ENCODE measurements around the gene PCDH15.
"Not testable (repeated sequence)": the region's sequence is repeated elsewhere in the genome, so short reads cannot be mapped to it uniquely, and the experiment has no call there.

PCDH15 gene

GRCh38 chr10:53983431-53983830, 817.6 kb downstream of the PCDH15 start:
- Mint-ChIP-seq H3K4me1 (ENCODE audit: low read depth) (no peaks in the 10 kb centered on the region), H3K4me3 (no peak overlapping the region), H3K27me3 (ENCODE audit: low read depth) (no peaks in the 10 kb centered on the region), H3K36me3 (ENCODE audit: low read depth) (no peaks in the 10 kb centered on the region), H3K27ac (no peak overlapping the region), H3K9me3 (peaks cover 31% of the 10 kb centered on the region)
- no peak for DNase-seq (ENCODE audit: low spot score)

GRCh38 chr10:53980210-53980609, 820.8 kb downstream of the PCDH15 start:
- Mint-ChIP-seq H3K4me3 (no peak overlapping the region), H3K36me3 (ENCODE audit: low read depth) (no peaks in the 10 kb centered on the region), H3K4me1 (ENCODE audit: low read depth) (no peaks in the 10 kb centered on the region), H3K9me3 (peaks cover 44% of the 10 kb centered on the region), H3K27ac (no peak overlapping the region), H3K27me3 (ENCODE audit: low read depth) (no peaks in the 10 kb centered on the region)
- no peak for DNase-seq (ENCODE audit: low spot score)

GRCh38 chr10:53978301-53978700, 822.7 kb downstream of the PCDH15 start:
- Mint-ChIP-seq H3K9me3 (peaks cover 37% of the 10 kb centered on the region), H3K4me1 (ENCODE audit: low read depth) (no peaks in the 10 kb centered on the region)

GRCh38 chr10:53977267-53977666, 823.8 kb downstream of the PCDH15 start:
- no peak overlapping the region for H3K27ac Mint-ChIP-seq
- no peaks in the 10 kb centered on the region for H3K27me3 Mint-ChIP-seq (ENCODE audit: low read depth)
- peaks cover 37% of the 10 kb centered on the region for H3K9me3 Mint-ChIP-seq
- H3K4me3 Mint-ChIP-seq: no peak overlapping the region
- H3K4me1 Mint-ChIP-seq (ENCODE audit: low read depth): no peaks in the 10 kb centered on the region
- no peak for DNase-seq (ENCODE audit: low spot score)
- H3K36me3 Mint-ChIP-seq (ENCODE audit: low read depth): no peaks in the 10 kb centered on the region

More at GRCh38 chr10:53978301-53978700, 822.7 kb downstream of the PCDH15 start:
- no peak overlapping the region for H3K27ac Mint-ChIP-seq
- DNase-seq (ENCODE audit: low spot score): no peak
- no peaks in the 10 kb centered on the region for H3K36me3 Mint-ChIP-seq (ENCODE audit: low read depth)
- no peaks in the 10 kb centered on the region for H3K27me3 Mint-ChIP-seq (ENCODE audit: low read depth)
- H3K4me3 Mint-ChIP-seq: no peak overlapping the region

- no peak overlapping the region for H3K4me3 Mint-ChIP-seq
- no peak for DNase-seq (ENCODE audit: low spot score)
- H3K36me3 Mint-ChIP-seq (ENCODE audit: low read depth): no peaks in the 10 kb centered on the region
- H3K27me3 Mint-ChIP-seq (ENCODE audit: low read depth): no peaks in the 10 kb centered on the region
- H3K27ac Mint-ChIP-seq: no peak overlapping the region
- peaks cover 13% of the 10 kb centered on the region for H3K9me3 Mint-ChIP-seq
- H3K4me1 Mint-ChIP-seq (ENCODE audit: low read depth): no peaks in the 10 kb centered on the region
Observed at GRCh38 chr10:53957401-53957800, 843.6 kb downstream of the PCDH15 start.

GRCh38 chr10:53955091-53955490, 845.9 kb downstream of the PCDH15 start:
- Mint-ChIP-seq H3K4me3 (no peak overlapping the region), H3K4me1 (ENCODE audit: low read depth) (no peaks in the 10 kb centered on the region), H3K27ac (no peak overlapping the region), H3K27me3 (ENCODE audit: low read depth) (no peaks in the 10 kb centered on the region), H3K36me3 (ENCODE audit: low read depth) (no peaks in the 10 kb centered on the region), H3K9me3 (peaks cover 18% of the 10 kb centered on the region)
- no peak for DNase-seq (ENCODE audit: low spot score)

- Mint-ChIP-seq H3K36me3 (ENCODE audit: low read depth) (no peaks in the 10 kb centered on the region), H3K4me1 (ENCODE audit: low read depth) (no peaks in the 10 kb centered on the region), H3K4me3 (no peak overlapping the region), H3K9me3 (peaks cover 18% of the 10 kb centered on the region), H3K27me3 (ENCODE audit: low read depth) (no peaks in the 10 kb centered on the region), H3K27ac (no peak overlapping the region)
- DNase-seq (ENCODE audit: low spot score): no peak
Observed at GRCh38 chr10:53952698-53953630, 848.1 kb downstream of the PCDH15 start.

GRCh38 chr10:53939654-53940053, 861.4 kb downstream of the PCDH15 start:
- Mint-ChIP-seq H3K4me3 (no peak overlapping the region), H3K36me3 (ENCODE audit: low read depth) (no peaks in the 10 kb centered on the region), H3K27me3 (ENCODE audit: low read depth) (no peaks in the 10 kb centered on the region), H3K4me1 (ENCODE audit: low read depth) (no peaks in the 10 kb centered on the region), H3K9me3 (peaks cover 27% of the 10 kb centered on the region), H3K27ac (no peak overlapping the region)
- DNase-seq (ENCODE audit: low spot score): no peak

GRCh38 chr10:53930648-53931047, 870.4 kb downstream of the PCDH15 start:
- Mint-ChIP-seq H3K9me3 (peaks cover 44% of the 10 kb centered on the region), H3K4me1 (ENCODE audit: low read depth) (no peaks in the 10 kb centered on the region), H3K36me3 (ENCODE audit: low read depth) (no peaks in the 10 kb centered on the region), H3K27ac (no peak overlapping the region), H3K4me3 (no peak overlapping the region), H3K27me3 (ENCODE audit: low read depth) (no peaks in the 10 kb centered on the region)
- no peak for DNase-seq (ENCODE audit: low spot score)

GRCh38 chr10:53924051-53924700, 876.9 kb downstream of the PCDH15 start:
- H3K36me3 Mint-ChIP-seq (ENCODE audit: low read depth); H3K4me3 Mint-ChIP-seq; H3K27me3 Mint-ChIP-seq (ENCODE audit: low read depth); H3K4me1 Mint-ChIP-seq (ENCODE audit: low read depth); H3K27ac Mint-ChIP-seq; DNase-seq (ENCODE audit: low spot score): not testable (repeated sequence)
- H3K9me3 Mint-ChIP-seq: peaks cover 31% of the 10 kb centered on the region

- no peak overlapping the region for H3K27ac Mint-ChIP-seq
- DNase-seq (ENCODE audit: low spot score): no peak
- peaks cover 4% of the 10 kb centered on the region for H3K9me3 Mint-ChIP-seq
- no peaks in the 10 kb centered on the region for H3K27me3 Mint-ChIP-seq (ENCODE audit: low read depth)
- no peaks in the 10 kb centered on the region for H3K4me1 Mint-ChIP-seq (ENCODE audit: low read depth)
- H3K4me3 Mint-ChIP-seq: no peak overlapping the region
- H3K36me3 Mint-ChIP-seq (ENCODE audit: low read depth): no peaks in the 10 kb centered on the region
Observed at GRCh38 chr10:53918755-53919154, 882.3 kb downstream of the PCDH15 start.

- Mint-ChIP-seq H3K4me3 (no peak overlapping the region), H3K27me3 (ENCODE audit: low read depth) (no peaks in the 10 kb centered on the region), H3K36me3 (ENCODE audit: low read depth) (no peaks in the 10 kb centered on the region), H3K9me3 (peaks cover 39% of the 10 kb centered on the region), H3K4me1 (ENCODE audit: low read depth) (no peaks in the 10 kb centered on the region), H3K27ac (no peak overlapping the region)
- DNase-seq (ENCODE audit: low spot score): no peak
Observed at GRCh38 chr10:53909791-53910190, 891.2 kb downstream of the PCDH15 start.

- Mint-ChIP-seq H3K4me1 (ENCODE audit: low read depth) (no peaks in the 10 kb centered on the region), H3K27ac (no peak overlapping the region), H3K27me3 (ENCODE audit: low read depth) (no peaks in the 10 kb centered on the region), H3K9me3 (peaks cover 19% of the 10 kb centered on the region), H3K4me3 (no peak overlapping the region), H3K36me3 (ENCODE audit: low read depth) (no peaks in the 10 kb centered on the region)
- DNase-seq (ENCODE audit: low spot score): no peak
Observed at GRCh38 chr10:53904506-53905241, 896.4 kb downstream of the PCDH15 start.

- Mint-ChIP-seq H3K36me3 (ENCODE audit: low read depth) (no peaks in the 10 kb centered on the region), H3K27me3 (ENCODE audit: low read depth) (no peaks in the 10 kb centered on the region), H3K9me3 (peaks cover 19% of the 10 kb centered on the region), H3K4me1 (ENCODE audit: low read depth) (no peaks in the 10 kb centered on the region), H3K4me3 (no peak overlapping the region), H3K27ac (no peak overlapping the region)
- no peak for DNase-seq (ENCODE audit: low spot score)
Observed at GRCh38 chr10:53903756-53904155, 897.3 kb downstream of the PCDH15 start.

All from T-helper 2 cell treated with Interferon-gamma antibody and Interleukin-4, amounts not matched to agents 5 μg/mL and 100 μg/mL, for 36 hours (primary cell).